CD14-positive monocyte (primary cell): ENCODE measurements around the gene ZCCHC18. TPM values are rescaled to one million over a fixed set of nuclear protein-coding genes. Genes with fewer than 3 reads are reported as not detected.

Source experiments
- DNase-seq, 3 donors: peaks; one replicate each; pipeline ENCODE4 v3.0.0-alpha.2; 2011 to 2022
- H2AFZ ChIP-seq: 2 replicates; pipeline ENCODE4 v1.6.0; 2012; ENCODE audit warnings: mild to moderate bottlenecking, low read depth, low read length, inconsistent platforms; ENCODE audit not compliant: insufficient read depth, poor library complexity, severe bottlenecking
- H3K27ac ChIP-seq, 2 donors: 1 replicate in 1 of 2; 2 replicates in 1 of 2; pipeline ENCODE4 v1.5.1; 2012 to 2013; ENCODE audit warnings: low read length in 2 of 2, control low read depth in 1 of 2, inconsistent platforms in 1 of 2, low read depth in 1 of 2, mild to moderate bottlenecking in 1 of 2
- H3K27me3 ChIP-seq, 2 donors: one replicate each; pipeline versions ENCODE4 v1.6.0 to v1.6.1; 2011 to 2013; ENCODE audit warnings: low read length in 2 of 2; ENCODE audit not compliant: control insufficient read depth in 2 of 2, insufficient read depth in 2 of 2
- H3K36me3 ChIP-seq, 2 donors: replicated peaks in 1 of 2; 1 replicate in 1 of 2; 2 replicates in 1 of 2; pipeline versions ENCODE4 v1.5.1 to v1.6.1; 2012 to 2013; ENCODE audit warnings: low read length in 2 of 2, control low read depth in 1 of 2, inconsistent platforms in 1 of 2, mild to moderate bottlenecking in 1 of 2; ENCODE audit not compliant: insufficient read depth in 2 of 2, control insufficient read depth in 1 of 2
- H3K4me1 ChIP-seq, 2 donors: 1 replicate in 1 of 2; 2 replicates in 1 of 2; pipeline versions ENCODE4 v1.5.1 to v1.6.1; 2012 to 2013; ENCODE audit warnings: low read length in 2 of 2, control low read depth in 1 of 2, inconsistent platforms in 1 of 2, mild to moderate bottlenecking in 1 of 2, moderate library complexity in 1 of 2; ENCODE audit not compliant: insufficient read depth in 2 of 2, control insufficient read depth in 1 of 2
- H3K4me2 ChIP-seq: replicated peaks from 2 replicates; pipeline ENCODE3; 2012; ENCODE audit warnings: low read length, moderate library complexity, mild to moderate bottlenecking; ENCODE audit not compliant: poor library complexity, severe bottlenecking; ENCODE audit errors: extremely low read depth
- H3K4me3 ChIP-seq, 3 experiments: fragments of 200-600 bp in 1 of 3; sonication (generic) in 1 of 3; replicated peaks in 1 of 3; 1 replicate in 2 of 3; 2 replicates in 1 of 3; pipeline ENCODE4 v1.5.1; 2011 to 2013; ENCODE audit warnings: low read length in 3 of 3, mild to moderate bottlenecking in 3 of 3, control low read depth in 2 of 3, low read depth in 2 of 3, inconsistent platforms in 1 of 3, moderate library complexity in 1 of 3
- H3K79me2 ChIP-seq: 2 replicates; pipeline ENCODE4 v1.6.0; 2012; ENCODE audit warnings: mild to moderate bottlenecking, control low read depth, inconsistent platforms, low read length, moderate library complexity; ENCODE audit not compliant: insufficient read depth
- H3K9ac ChIP-seq: 2 replicates; pipeline ENCODE4 v1.6.0; 2017; ENCODE audit warnings: low read length, mild to moderate bottlenecking; ENCODE audit not compliant: insufficient read depth, poor library complexity, severe bottlenecking
- H3K9me3 ChIP-seq, 2 donors: replicated peaks in 1 of 2; 1 replicate in 1 of 2; 2 replicates in 1 of 2; pipeline versions ENCODE4 v1.5.1 to v1.6.1; 2012 to 2013; ENCODE audit warnings: low read length in 2 of 2, control low read depth in 1 of 2; ENCODE audit not compliant: control insufficient read depth in 1 of 2, insufficient read depth in 1 of 2
- H4K20me1 ChIP-seq: 2 replicates; pipeline ENCODE4 v1.6.0; 2012; ENCODE audit warnings: mild to moderate bottlenecking, low read length, control low read depth, moderate library complexity; ENCODE audit not compliant: insufficient read depth
- H3K27ac Mint-ChIP-seq, 7 donors: one replicate each; pipeline ENCODE4 v1.8.0; 2020; ENCODE audit warnings: mild to moderate bottlenecking in 7 of 7, mixed read lengths in 7 of 7, moderate library complexity in 6 of 7, inconsistent platforms in 2 of 7
- H3K27me3 Mint-ChIP-seq, 3 donors: one replicate each; pipeline ENCODE4 v1.8.0; 2021 to 2022; ENCODE audit warnings: low read depth in 3 of 3, mild to moderate bottlenecking in 3 of 3, mixed read lengths in 3 of 3, moderate library complexity in 3 of 3, inconsistent platforms in 1 of 3
- H3K36me3 Mint-ChIP-seq, 2 donors: one replicate each; pipeline ENCODE4 v1.8.0; 2020; ENCODE audit warnings: mixed read lengths in 2 of 2, inconsistent platforms in 1 of 2, mild to moderate bottlenecking in 1 of 2
- H3K4me1 Mint-ChIP-seq: one replicate; pipeline ENCODE4 v1.8.0; 2020; ENCODE audit warnings: mild to moderate bottlenecking, mixed read lengths
- H3K4me3 Mint-ChIP-seq, 2 donors: one replicate each; pipeline ENCODE4 v1.8.0; 2020; ENCODE audit warnings: mild to moderate bottlenecking in 2 of 2, mixed read lengths in 2 of 2, moderate library complexity in 1 of 2
- H3K9me3 Mint-ChIP-seq, 7 donors: one replicate each; pipeline ENCODE4 v1.8.0; 2020 to 2022; ENCODE audit warnings: mixed read lengths in 7 of 7, mild to moderate bottlenecking in 6 of 7, moderate library complexity in 6 of 7, inconsistent platforms in 2 of 7
- WGBS: methylation state at CpG from one replicate; pipeline ENCODE4 v1.1.5; 2013; ENCODE audit warnings: missing lambda C conversion rate; ENCODE audit not compliant: insufficient coverage; 5-methylcytosine and 5-hydroxymethylcytosine counted together
- intact Hi-C, 2 donors: fragments of 100-400 bp; cut with micrococcal nuclease; formaldehyde crosslinking; loops; one replicate each; pipeline versions ENCODE4 v1.15.0 to v1.15.1; 2023
- polyA plus RNA-seq, 3 donors: library from polyadenylated mRNA; depleted of rRNA in 1 of 3; unstranded in 2 of 3; stranded (reverse) in 1 of 3; fragments of 300-500 nt in 2 of 3; fragments of >200 nt in 1 of 3; fragmentation: Illumina TruSeq in 2 of 3; gene quantifications; 1 replicate in 2 of 3; 2 replicates in 1 of 3; pipeline ENCODE4 v1.2.3, GENCODE V29; 2012 to 2021
- TF ChIP-seq, protein P1 (sequence below): fragments of 200-600 bp; IDR thresholded peaks from one replicate; pipeline ENCODE4 v1.8.0; 2022; ENCODE audit warnings: antibody characterized with exemption, mild to moderate bottlenecking

Gene ZCCHC18
- polyA plus RNA-seq, 3 donors, result not detected

DNA sequence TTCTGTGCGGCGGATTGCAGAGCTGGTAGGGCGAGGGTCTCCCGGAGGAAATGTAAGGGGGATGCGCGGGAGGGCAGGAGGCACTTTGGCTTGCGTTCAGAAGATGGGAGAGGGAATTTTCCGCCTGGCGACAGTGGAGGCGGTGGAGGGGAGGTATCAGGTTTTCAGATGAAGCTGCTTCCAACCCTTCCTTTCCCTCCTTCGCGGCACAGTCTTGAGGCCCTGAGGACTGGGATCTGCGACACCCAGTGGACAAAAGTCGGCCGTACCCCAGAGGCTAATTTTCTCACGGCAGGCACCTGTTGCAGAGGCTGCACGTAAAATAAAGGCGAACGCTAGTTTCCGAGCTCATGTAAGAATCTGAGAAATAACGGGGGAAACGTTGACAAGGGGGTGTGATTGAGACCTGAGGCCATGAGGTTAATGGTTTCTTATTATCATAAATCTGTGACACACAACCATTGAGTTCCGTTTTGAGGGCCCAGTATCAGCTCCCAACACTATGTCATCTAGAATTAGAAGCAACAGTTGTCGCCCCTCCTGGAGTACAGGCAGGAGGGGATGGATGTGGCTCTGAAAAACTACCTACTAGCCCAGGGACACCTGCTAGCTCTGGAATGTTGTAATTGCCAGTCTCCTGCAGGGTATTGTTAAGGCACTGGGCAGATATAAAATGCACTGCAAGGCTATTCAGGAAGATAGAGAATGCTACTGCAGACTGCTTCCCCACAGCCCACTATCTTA lies 1.1 kb downstream of the ZCCHC18 start:
- TF ChIP-seq, protein P1, sequence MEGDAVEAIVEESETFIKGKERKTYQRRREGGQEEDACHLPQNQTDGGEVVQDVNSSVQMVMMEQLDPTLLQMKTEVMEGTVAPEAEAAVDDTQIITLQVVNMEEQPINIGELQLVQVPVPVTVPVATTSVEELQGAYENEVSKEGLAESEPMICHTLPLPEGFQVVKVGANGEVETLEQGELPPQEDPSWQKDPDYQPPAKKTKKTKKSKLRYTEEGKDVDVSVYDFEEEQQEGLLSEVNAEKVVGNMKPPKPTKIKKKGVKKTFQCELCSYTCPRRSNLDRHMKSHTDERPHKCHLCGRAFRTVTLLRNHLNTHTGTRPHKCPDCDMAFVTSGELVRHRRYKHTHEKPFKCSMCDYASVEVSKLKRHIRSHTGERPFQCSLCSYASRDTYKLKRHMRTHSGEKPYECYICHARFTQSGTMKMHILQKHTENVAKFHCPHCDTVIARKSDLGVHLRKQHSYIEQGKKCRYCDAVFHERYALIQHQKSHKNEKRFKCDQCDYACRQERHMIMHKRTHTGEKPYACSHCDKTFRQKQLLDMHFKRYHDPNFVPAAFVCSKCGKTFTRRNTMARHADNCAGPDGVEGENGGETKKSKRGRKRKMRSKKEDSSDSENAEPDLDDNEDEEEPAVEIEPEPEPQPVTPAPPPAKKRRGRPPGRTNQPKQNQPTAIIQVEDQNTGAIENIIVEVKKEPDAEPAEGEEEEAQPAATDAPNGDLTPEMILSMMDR, result peak; percentile 29
- Mint-ChIP-seq H3K4me1 (peaks cover 11% of the 10 kb centered on the region), H3K9me3 (peaks cover 0 to 7% (median 0%) of the 10 kb centered on the region in 7 donors), H3K27ac (no peak overlapping the region), H3K4me3 (peak overlapping the region; percentile 76 to 87), H3K27me3 (peaks cover 21 to 40% (median 24%) of the 10 kb centered on the region in 3 donors), H3K36me3 (no peaks in the 10 kb centered on the region)
- Histone ChIP-seq H3K79me2 (no peaks in the 10 kb centered on the region), H4K20me1 (no peaks in the 10 kb centered on the region), H3K4me2 (peak overlapping the region; percentile 76), H2AFZ (no peak overlapping the region), H3K9ac (no peak overlapping the region), H3K27me3 (peaks cover 19 to 31% of the 10 kb centered on the region in 2 donors), H3K9me3 (no peaks in the 10 kb centered on the region), H3K27ac (no peak overlapping the region), H3K4me1 (peaks cover 8% of the 10 kb centered on the region in 2 donors), H3K36me3 (no peaks in the 10 kb centered on the region), H3K4me3 (peak overlapping the region in 1 of 3 experiments; percentile 66)
- DNase-seq, result peak in 1 of 3 donors; percentile 6
- intact Hi-C loops, result no loop called here
- WGBS, result 12% methylated on average over 3 of the region's 24 CpGs

DNA sequence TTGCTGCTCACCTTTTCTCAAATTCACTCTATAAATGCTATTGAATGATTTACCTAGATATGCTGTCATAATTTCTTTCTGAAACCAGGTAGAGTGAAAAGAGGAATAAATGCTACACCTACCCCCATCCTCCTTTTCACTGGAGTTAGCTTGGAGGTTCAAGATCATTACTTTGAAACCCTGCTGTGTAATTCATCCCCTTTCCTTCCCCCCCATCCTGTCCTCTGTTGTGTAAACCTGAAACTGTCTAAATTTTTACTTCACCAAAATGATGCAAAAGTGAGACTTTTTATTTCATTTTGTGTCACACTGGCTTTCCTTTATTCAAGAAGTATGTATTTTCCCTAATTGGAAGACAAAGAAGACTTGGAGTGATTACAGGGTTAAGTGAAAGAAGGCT lies 5.4 kb downstream of the ZCCHC18 start:
- Histone ChIP-seq H3K4me1 (peaks cover 3 to 7% of the 10 kb centered on the region in 2 donors), H3K79me2 (no peaks in the 10 kb centered on the region), H4K20me1 (peaks cover 2% of the 10 kb centered on the region), H3K27ac (no peak overlapping the region), H3K9me3 (no peaks in the 10 kb centered on the region), H3K27me3 (peaks cover 6 to 9% of the 10 kb centered on the region in 2 donors), H2AFZ (no peak overlapping the region), H3K9ac (no peak overlapping the region), H3K36me3 (no peaks in the 10 kb centered on the region), H3K4me3 (no peak overlapping the region), H3K4me2 (no peak overlapping the region)
- Mint-ChIP-seq H3K36me3 (peaks cover 0 to 4% of the 10 kb centered on the region in 2 donors), H3K27me3 (peaks cover 6 to 15% (median 6%) of the 10 kb centered on the region in 3 donors), H3K9me3 (peaks cover 0 to 7% (median 0%) of the 10 kb centered on the region in 7 donors), H3K4me1 (peaks cover 11% of the 10 kb centered on the region), H3K4me3 (no peak overlapping the region), H3K27ac (no peak overlapping the region)
- no peak for DNase-seq
- intact Hi-C loops, result no loop called here
- TF ChIP-seq, protein P1, result no peak
